ENCODE results near the gene CLEC2D.
A peak's percentile ranks its signal among the peaks of the same experiment; 100 is the strongest.

CLEC2D gene

DNA sequence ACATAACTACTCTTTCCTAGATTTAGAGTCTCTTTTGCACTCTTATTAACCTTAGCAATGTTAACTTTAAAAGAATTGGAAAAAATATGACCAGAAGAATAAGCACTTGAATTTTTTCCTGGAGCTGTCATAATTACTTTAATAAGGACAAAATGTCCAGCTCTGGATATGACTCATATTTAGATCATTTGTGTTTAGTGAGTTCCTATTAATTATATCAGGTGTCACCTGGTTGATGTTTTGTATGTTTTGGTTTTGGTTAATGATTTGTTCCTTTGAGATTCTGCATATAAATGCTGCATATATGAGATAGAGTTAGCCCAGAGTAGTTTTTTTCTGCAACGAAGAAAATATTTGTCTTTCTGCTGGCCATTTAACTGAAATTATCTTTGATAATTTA is 58.3 kb downstream of the CLEC2D start:
- no peaks in the 10 kb centered on the region for H3K9me3 ChIP-seq (ENCODE audit: low read length)
- TF ChIP-seq CTCF (IDR thresholded peaks at IDR 0.05; ENCODE audit: low read length) (no peak), EZH2 (IDR thresholded peaks at IDR 0.05; ENCODE audit: borderline replicate concordance, low read length) (no peak)
- no peak overlapping the region for H3K27ac ChIP-seq (ENCODE audit: low read depth, low read length, poor library complexity, severe bottlenecking)
- no peaks in the 10 kb centered on the region for H3K9me2 ChIP-seq (ENCODE audit: low read depth, low read length)
- peaks cover 61% of the 10 kb centered on the region for H3K4me1 ChIP-seq (ENCODE audit: insufficient read depth, low read length, severe bottlenecking)
- H3K36me3 ChIP-seq (ENCODE audit: insufficient read depth, low read length): peaks cover 8% of the 10 kb centered on the region
- peaks cover 74% of the 10 kb centered on the region for H3K79me2 ChIP-seq (ENCODE audit: insufficient read depth, low read length)
- H3K27me3 ChIP-seq (ENCODE audit: insufficient read depth, low read length): no peaks in the 10 kb centered on the region
- no peak overlapping the region for H2AFZ ChIP-seq (ENCODE audit: low read length)
- H3K9ac ChIP-seq (ENCODE audit: low read length): no peak overlapping the region
- H3K4me2 ChIP-seq (ENCODE audit: low read length): no peak overlapping the region
- H3F3A ChIP-seq (ENCODE audit: insufficient read depth, low read length): peaks cover 4% of the 10 kb centered on the region; the same call in 1 of the 2 replicates
- H4K20me1 ChIP-seq (ENCODE audit: insufficient read depth, low read length): no peaks in the 10 kb centered on the region
- H3K4me3 ChIP-seq (ENCODE audit: low read depth, low read length, poor library complexity, severe bottlenecking): no peak overlapping the region

DNA sequence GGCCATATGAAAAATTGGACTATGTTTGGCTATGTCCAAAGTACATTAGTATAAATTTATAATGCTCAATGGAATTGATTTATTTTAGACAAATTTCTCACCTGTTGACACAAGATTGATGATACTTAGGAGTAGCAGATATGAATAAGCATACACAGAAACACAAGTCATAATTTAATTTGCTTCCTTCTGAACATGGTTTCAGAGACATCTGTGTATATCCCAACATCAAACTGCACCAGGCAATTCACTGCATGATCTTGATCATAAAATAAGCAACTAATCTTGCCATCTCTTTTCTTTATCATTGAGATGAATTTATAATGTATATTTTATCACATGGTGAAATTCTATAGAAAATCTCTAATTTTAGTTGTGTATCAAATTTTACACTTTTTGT is 59.6 kb downstream of the CLEC2D start:
- peaks cover 8% of the 10 kb centered on the region; the same call in 1 of the 2 replicates for H3K36me3 ChIP-seq (ENCODE audit: insufficient read depth, low read length)
- peak overlapping the region; percentile 71 for H3K4me3 ChIP-seq (ENCODE audit: low read depth, low read length, poor library complexity, severe bottlenecking)
- TF ChIP-seq CTCF (IDR thresholded peaks at IDR 0.05; ENCODE audit: low read length): no peak
- TF ChIP-seq EZH2 (IDR thresholded peaks at IDR 0.05; ENCODE audit: borderline replicate concordance, low read length): no peak
- H3K9me2 ChIP-seq (ENCODE audit: low read depth, low read length): no peaks in the 10 kb centered on the region
- H3K27me3 ChIP-seq (ENCODE audit: insufficient read depth, low read length): no peaks in the 10 kb centered on the region
- no peak overlapping the region for H3K27ac ChIP-seq (ENCODE audit: low read depth, low read length, poor library complexity, severe bottlenecking)
- peaks cover 74% of the 10 kb centered on the region for H3K79me2 ChIP-seq (ENCODE audit: insufficient read depth, low read length)
- H3F3A ChIP-seq (ENCODE audit: insufficient read depth, low read length): peaks cover 4% of the 10 kb centered on the region; the same call in 1 of the 2 replicates
- H4K20me1 ChIP-seq (ENCODE audit: insufficient read depth, low read length): no peaks in the 10 kb centered on the region
- H3K9me3 ChIP-seq (ENCODE audit: low read length): no peaks in the 10 kb centered on the region
- H3K4me1 ChIP-seq (ENCODE audit: insufficient read depth, low read length, severe bottlenecking): peaks cover 61% of the 10 kb centered on the region
- no peak overlapping the region for H2AFZ ChIP-seq (ENCODE audit: low read length)
- H3K4me2 ChIP-seq (ENCODE audit: low read length): peak overlapping the region; percentile 77
- H3K9ac ChIP-seq (ENCODE audit: low read length): no peak overlapping the region; the same call in 1 of the 2 replicates

DNA sequence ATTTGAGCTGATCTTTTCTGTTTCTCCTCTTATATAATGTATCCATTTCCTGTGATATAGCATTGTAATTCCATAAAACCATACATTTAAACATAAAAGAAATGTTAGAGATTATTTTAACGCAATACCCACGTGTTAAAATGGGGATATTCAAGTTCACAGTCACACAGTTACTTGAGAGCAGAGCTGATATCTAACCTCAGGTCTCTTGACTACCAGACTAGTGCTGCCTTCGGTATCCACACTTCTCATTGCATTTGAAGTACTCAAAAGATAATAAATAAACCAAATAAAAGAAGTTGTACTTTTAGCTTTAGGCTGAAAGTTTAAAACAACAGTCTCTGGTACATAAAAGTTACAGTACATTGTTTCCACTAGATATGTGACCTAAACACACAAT is 60.5 kb downstream of the CLEC2D start:
- Histone ChIP-seq H3K27ac (ENCODE audit: low read depth, low read length, poor library complexity, severe bottlenecking) (peak overlapping the region; percentile 92), H3K4me3 (ENCODE audit: low read depth, low read length, poor library complexity, severe bottlenecking) (peak overlapping the region; percentile 71), H3K79me2 (ENCODE audit: insufficient read depth, low read length) (peaks cover 67% of the 10 kb centered on the region)

More for the DNA sequence above, 60.5 kb downstream of the CLEC2D start:
- H3K36me3 ChIP-seq (ENCODE audit: insufficient read depth, low read length): peaks cover 8% of the 10 kb centered on the region; the same call in 1 of the 2 replicates
- H3K4me1 ChIP-seq (ENCODE audit: insufficient read depth, low read length, severe bottlenecking): peaks cover 56% of the 10 kb centered on the region
- H3K9me2 ChIP-seq (ENCODE audit: low read depth, low read length): no peaks in the 10 kb centered on the region
- H4K20me1 ChIP-seq (ENCODE audit: insufficient read depth, low read length): no peaks in the 10 kb centered on the region
- peaks cover 4% of the 10 kb centered on the region; the same call in 1 of the 2 replicates for H3F3A ChIP-seq (ENCODE audit: insufficient read depth, low read length)
- no peaks in the 10 kb centered on the region for H3K27me3 ChIP-seq (ENCODE audit: insufficient read depth, low read length)
- TF ChIP-seq EZH2 (IDR thresholded peaks at IDR 0.05; ENCODE audit: borderline replicate concordance, low read length): no peak
- no peak for TF ChIP-seq CTCF (IDR thresholded peaks at IDR 0.05; ENCODE audit: low read length)
- H3K9me3 ChIP-seq (ENCODE audit: low read length): no peaks in the 10 kb centered on the region
- H3K4me2 ChIP-seq (ENCODE audit: low read length): peak overlapping the region; percentile 77
- H3K9ac ChIP-seq (ENCODE audit: low read length): peak overlapping the region; percentile 85
- no peak overlapping the region for H2AFZ ChIP-seq (ENCODE audit: low read length)
